GM10847 (cell line): Measurements from ENCODE around the gene GRK6.

Source experiments
- POLR2A ChIP-seq: IDR thresholded peaks from 2 replicates; pipeline ENCODE4 v1.6.1; 2011; ENCODE audit not compliant: insufficient read length; ENCODE audit errors: extremely low read depth

GRK6 gene

DNA sequence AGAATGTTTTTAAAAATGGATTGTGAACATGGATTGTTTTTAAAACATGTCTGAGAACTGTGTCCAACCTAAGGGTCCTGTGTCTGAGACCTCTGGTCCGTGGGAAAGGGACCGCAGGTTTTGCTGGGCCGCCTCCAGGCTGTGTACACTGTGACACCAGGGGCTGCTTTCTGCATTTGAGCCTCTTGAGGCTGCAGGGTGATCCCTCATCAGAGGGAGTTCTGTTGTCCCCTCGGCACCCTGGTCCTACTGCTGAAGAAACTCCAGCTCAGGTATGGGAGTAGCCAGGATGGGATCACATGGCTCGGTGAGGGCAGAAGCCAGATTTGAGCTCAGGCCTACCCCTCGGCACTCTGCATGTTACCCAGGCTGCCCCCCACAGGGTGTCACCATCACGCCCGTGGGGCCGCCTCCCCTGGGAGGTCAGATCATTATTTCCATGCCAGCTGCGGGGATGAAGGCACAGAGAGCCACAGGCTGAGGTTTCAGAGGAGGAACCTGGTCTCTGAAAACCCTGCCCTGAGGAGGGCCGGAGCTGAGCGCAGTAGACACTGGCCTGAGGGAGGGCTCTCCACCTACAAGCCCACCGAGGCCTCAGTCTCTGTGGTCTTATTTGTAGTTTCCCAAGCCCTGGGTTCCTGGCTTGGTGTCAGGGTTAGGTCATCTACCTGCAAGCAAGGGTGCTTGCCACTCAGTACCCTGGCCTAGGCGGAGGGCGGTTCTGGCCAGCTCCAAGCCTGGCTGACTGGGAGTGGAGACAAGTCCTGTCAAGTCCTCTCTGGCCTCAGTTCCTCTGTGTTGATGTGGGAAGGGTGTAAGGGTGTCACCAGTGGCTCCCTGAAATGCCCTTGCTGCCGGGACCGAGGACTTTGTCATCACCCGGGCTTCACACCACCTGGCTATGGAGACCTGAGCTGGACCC, 22.9 kb downstream of the GRK6 start:
- no peak for TF ChIP-seq POLR2A

DNA sequence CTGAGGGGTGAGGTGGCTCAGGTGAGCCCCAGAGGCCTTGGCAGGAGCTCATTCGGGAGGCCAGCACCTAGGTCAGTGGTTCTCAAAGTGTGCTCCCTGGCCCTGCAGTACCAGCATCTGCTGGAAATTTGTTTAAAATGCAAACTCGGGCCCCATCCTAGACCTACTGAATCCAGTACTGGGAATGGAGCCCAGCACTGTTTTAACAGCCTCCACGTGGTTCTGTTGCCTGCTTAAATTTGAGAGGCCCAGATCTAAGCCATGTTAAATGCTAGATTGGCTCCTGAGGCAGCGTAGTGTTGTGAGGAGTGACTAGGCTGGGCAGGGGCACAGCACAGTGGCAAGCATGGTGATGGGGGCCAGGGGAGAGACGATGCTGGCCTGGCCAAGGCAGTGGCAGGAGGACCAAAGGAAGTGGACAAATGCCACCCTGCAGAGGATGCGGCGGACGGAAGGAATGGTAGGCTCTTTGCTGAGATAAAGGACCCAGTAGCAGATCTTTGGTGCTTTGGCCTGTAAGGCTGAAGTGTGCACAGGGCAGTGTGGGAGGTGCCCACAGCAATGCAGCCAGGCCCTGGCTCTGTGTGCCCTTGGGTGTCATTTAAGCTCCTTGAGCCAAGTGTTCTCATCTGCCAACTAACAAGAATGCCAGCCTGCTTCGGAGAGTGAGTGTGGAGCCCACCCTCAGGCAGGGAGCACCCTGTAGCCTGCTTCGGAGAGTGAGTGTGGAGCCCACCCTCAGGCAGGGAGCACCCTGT, 24.4 kb downstream of the GRK6 start:
- TF ChIP-seq POLR2A, result no peak

DNA sequence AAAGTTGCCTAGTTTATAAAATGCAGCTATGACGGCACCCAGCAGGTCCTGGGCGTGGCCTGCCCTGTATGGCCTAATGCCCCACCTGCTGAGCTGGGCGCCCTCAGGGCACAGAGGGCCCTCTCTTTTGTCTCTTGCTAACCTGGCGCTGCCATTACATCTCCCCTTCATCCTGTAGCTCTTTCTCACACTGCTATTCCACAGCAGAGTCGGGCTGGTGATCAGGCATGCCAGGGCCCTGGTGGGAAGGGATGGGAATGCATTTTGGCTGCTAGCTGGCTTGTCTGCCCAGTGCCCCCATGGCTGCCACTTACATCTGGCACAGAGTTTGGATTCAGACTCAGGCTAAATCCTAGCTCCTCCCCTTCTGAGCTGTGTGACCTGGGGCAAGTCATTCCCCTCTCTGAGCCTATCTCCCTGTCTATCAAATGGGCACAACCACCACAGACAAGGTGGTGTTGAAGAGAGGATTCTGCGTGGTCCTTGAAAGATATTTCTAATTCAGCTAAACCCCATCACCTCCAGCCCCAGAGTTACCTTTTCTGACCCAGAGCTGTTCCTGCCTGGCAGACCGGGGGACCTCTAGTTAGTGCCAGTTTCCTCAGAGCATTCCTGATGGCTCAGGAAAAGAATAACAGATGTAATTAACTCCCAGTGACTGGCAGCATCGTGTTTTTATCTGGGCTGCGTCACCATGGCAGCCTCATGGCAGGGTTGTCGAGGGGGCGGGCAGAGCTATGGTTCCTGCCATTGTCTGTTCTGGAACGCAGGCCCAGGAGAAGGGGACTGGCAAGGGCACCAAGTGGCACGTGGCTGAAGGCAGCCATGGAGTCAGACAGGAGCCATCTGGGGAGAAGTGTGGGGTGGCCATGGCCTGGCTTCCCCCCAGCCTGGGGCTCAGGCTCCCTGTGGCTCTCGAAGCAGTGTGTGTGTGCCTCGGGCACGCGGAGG, 26.5 kb downstream of the GRK6 start:
- TF ChIP-seq POLR2A, result no peak

DNA sequence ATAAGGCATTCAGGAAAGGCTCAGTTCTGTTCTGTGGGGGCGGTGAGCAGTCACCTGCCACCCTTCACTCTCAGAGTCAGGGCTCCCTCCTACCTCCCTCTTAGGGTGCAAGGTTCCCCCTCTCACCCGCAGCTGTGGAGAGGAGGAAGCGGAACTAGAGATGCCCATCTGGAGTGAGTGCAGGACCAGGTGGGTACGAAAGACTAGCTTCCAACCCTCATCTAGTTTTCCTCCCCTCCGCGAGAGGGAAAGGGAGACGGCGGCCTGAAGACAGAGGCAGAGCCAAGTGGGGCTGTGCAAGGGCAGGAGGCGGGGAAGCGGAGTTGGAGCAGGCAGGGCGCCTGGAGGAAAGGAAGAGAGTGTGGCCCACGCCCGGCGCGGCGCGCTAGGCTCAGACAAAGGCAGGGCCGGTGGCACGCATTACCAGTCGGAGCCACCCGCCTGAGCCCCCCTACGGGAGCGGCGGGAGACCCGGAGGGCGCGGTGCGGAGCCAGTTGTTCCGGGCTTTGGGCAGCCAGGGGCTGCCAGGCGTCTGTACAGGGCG, 27.4 kb downstream of the GRK6 start:
- TF ChIP-seq POLR2A, result no peak

DNA sequence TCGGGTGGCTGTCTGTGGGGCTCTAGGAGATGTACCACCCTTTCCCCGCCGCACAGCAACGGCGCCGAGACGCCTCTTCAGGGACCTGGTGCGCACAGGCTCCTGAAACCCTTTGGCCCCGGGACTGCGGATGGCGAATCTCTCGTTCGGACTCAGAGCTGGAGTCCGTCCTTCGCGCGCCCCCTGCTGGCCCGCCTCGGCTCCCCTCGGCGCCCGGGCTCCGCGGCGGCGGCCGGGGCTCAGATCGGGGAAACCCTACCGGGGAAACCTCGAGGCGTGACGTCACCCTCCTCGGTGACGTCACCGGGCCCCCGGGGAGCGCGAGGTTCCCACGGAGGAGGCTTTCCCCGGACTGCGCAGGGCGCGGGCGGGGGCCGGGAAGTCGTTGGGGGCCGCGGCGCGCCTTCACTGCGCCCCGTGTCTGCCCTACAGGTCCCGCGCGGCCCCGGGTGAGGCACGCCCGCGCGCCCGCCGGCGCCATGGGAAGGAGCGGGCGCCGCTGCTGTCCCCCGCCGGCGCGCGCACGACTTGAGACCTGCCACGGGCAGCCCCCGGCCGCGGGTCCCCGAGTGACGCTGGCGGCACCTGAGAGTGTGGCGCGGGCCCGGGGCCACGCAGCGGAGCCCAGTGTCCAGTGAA, 28.0 kb downstream of the GRK6 start:
- no peak for TF ChIP-seq POLR2A

DNA sequence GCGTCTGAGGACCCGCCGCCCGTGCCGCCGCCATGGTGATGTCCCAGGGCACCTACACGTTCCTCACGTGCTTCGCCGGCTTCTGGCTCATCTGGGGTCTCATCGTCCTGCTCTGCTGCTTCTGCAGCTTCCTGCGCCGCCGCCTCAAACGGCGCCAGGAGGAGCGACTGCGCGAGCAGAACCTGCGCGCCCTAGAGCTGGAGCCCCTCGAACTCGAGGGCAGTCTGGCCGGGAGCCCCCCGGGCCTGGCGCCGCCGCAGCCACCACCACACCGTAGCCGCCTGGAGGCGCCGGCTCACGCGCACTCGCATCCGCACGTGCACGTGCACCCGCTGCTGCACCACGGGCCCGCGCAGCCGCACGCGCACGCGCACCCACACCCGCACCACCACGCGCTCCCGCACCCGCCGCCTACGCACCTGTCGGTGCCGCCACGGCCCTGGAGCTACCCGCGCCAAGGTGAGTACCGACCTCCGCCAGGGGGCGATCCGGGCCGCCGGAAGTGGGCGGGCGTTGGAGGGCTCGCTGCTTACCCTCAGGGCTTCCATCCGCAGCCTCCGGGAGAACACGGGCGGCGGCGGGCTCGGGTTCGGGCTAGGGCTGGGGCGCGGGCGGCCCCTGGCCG, 28.7 kb downstream of the GRK6 start:
- peak; percentile 17 for TF ChIP-seq POLR2A

DNA sequence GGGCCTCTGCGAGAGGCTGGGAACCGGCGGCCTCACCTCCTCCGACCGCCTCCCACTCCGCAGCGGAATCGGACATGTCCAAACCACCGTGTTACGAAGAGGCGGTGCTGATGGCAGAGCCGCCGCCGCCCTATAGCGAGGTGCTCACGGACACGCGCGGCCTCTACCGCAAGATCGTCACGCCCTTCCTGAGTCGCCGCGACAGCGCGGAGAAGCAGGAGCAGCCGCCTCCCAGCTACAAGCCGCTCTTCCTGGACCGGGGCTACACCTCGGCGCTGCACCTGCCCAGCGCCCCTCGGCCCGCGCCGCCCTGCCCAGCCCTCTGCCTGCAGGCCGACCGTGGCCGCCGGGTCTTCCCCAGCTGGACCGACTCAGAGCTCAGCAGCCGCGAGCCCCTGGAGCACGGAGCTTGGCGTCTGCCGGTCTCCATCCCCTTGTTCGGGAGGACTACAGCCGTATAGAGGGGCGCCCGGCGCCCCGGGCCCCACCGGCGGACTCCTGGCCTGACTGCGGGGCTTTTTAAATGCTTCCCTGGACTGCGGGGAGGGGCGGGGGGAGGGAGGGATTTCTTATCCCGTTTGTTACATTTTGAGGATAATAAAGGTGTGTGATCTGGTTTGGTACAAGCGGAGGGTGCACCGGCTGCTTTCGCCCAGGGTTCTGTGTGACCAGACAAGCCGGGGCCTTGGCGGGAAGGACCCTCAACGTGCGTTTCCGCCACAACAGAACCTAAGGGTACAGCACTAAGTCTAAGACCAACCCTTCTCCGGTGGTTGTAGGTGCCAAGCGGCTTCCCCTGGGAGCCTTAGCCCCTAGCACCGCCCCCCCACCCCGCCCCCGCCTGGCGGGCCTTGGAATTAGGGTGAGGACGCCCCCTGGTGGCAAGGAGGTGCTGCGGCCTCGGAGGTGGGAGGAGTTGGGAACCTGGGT, 29.4 kb downstream of the GRK6 start:
- no peak for TF ChIP-seq POLR2A

DNA sequence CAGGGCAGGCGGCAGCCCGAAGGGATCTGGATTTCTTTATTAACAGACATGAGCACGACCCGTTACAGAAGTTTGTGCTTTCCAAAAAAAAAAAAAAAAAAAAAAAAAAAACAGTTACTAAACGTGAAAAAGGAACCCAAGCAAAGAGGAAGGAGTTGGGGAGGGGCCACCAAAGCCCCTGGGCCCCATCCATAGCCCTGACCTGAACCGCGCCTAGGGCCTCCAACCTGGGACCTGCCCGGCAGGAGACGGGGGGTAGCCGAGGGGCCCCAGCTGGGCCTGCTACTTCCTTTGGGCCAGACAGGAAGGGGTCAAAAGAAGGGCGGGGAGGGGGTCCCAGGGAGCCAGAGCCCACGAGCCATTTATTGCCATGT, 30.1 kb downstream of the GRK6 start:
- no peak for TF ChIP-seq POLR2A

DNA sequence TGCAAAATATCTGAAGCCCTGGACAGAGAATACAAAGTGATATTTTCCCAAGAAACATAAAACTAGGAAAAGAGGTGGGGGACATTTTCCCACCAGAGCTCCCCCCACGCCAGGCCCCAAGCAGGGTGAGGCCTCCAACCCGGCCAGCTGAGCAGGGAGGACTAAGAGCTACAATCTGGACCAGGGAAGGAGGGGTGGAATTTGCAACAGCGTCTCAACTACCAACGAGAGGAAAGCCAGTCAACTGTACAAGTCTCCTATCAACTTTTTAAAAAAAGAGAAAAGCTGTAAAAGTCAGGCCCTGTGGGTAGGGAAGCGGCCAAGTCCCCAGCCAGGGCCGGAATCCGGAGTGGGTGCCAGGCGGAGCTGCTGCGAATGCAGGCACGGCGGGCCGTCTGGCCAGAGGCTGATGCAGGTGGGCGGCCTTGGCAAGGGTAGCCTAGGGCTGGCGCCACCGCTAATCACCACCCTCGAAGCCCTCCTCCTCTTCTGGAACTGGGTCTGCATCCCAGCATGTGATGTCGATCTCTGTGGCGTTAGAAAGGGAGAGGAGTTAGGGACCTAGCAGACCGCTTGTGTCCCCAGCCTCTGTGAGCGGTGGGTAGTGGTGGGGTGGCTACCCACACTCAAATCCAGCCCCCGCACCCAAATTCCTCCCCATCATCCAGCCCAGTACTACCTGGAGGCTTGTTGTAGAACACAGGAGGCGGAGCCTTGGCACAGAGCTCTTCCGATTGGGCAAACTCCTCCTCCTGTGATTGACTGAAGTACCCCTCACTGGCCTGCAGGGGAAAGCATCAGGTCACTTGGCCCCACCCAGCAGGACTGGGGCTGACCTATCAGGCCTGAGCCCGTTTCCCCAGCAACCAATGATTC, 30.7 kb downstream of the GRK6 start:
- no peak for TF ChIP-seq POLR2A

DNA sequence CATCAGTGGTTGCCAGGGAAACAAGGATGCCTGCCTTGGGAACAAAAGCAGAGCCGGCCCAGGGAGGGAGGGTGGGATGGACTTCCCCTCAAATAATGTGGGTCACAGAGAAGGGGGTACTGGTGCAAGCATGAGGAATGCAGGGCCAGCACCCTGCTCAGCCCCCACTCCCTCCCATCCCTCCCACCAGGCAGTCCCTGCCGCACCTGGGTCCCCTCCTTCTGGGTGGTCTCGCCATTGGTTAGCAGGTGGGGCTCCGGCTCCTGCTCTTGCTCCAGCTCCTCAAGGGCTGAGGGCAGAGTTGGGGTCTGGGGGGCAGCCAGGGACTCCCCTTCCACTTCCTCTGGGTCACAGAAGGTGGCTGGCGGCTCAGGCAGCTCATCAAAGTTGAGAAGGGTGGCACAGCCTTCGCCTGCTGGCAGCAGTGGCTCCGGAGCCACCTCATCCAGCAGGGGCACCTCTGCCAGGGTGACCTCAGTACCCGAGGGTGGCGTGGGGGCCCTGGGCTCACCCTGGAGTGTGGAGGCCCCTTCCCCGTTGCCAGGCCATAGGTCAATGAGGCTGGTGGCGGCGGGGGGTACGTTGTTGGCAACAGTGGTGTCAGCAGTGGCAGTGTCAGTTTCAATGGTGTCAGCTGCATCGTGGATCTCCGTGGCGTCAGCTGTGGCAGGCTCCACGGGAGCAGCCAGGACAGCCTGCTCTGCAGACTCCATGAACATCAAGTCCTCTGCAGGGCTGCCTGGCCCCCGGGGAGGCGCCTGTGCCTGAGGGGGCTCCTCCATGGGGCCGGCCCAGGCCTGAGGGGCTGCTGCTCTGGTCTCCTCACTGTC, 31.6 kb downstream of the GRK6 start:
- no peak for TF ChIP-seq POLR2A

DNA sequence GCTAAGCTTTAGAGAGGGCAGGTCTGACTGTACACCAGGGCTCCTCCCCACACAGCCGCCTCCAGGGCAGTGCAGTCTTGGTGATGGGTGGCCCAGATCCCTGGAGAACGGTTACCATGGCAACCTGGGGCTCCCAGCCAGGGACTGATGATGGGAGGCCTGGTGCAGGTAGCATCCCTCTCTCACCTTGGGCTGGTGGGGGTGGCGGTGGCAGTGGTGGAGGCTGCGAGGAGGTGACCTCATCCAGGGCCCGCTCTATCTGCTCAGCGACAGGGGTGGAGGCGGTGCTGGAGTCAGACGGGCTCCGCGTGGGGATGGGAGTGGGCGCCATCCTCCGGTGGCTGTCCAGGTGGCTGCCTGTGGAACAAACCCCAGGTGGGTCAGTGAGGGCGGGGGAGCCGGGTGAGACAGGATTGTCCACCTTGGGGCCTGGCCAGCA, 32.5 kb downstream of the GRK6 start:
- no peak for TF ChIP-seq POLR2A
